ENCODE results near the gene EPHA2. TPM values are rescaled to one million over a fixed set of nuclear protein-coding genes. Genes with fewer than 3 reads are reported as not detected.

The EPHA2 gene
- total and polyA plus RNA-seq, 2 donors (not counting 3 experiments of a cell fraction or from before 2014, with no cell fraction given): 141 to 147 TPM

GRCh38 chr1:16077406-16078245 lies 78.2 kb downstream of the EPHA2 start:
- H4K20me1 ChIP-seq (replicated peaks; ENCODE audit: control insufficient read depth, extremely low read depth, insufficient read depth, low read length): no peaks in the 10 kb centered on the region
- POLR2A ChIA-PET: no interaction called here
- H2AFZ ChIP-seq (ENCODE audit: low read depth, low read length): no peak overlapping the region
- CTCF ChIA-PET: interaction anchor here (1.3 to 13.2 kb wide), 11 partner anchors 8 to 285 kb away, joined by 3 to 353 read pairs (median 13); partner anchors contain the start of gene EPHA2
- no peak overlapping the region for H3K4me2 ChIP-seq (ENCODE audit: insufficient read depth, low read length)
- H3K27ac ChIP-seq (ENCODE audit: insufficient read depth, low read depth, low read length): no peak overlapping the region
- intact Hi-C loops (cut with micrococcal nuclease): loop anchor here (2.0 kb wide), 2 partner anchors 109 to 159 kb away; partner anchors contain the start of gene CPLANE2
- peak; percentile 59 for FAIRE-seq
- TF ChIP-seq EZH2 (IDR thresholded peaks at IDR 0.05; ENCODE audit: borderline replicate concordance, low read depth, low read length, severe bottlenecking) (no peak), GATA2 (IDR thresholded peaks at IDR 0.05; ENCODE audit: insufficient read depth, insufficient read length, low read depth, low read length) (no peak), CTCF (IDR thresholded peaks at IDR 0.05; ENCODE audit: extremely low read depth in 1 of 2, insufficient read depth in 1 of 2, low read depth in 1 of 2, low read length in 2 of 2) (no peak), POLR2A (IDR thresholded peaks at IDR 0.05; ENCODE audit: low read depth, low read length) (no peak), JUN (IDR thresholded peaks at IDR 0.05; ENCODE audit: borderline replicate concordance, insufficient read depth, insufficient read length, low read depth) (no peak), FOS (IDR thresholded peaks at IDR 0.05; ENCODE audit: borderline replicate concordance, insufficient read depth, low read length) (no peak), MAX (IDR thresholded peaks at IDR 0.05; ENCODE audit: insufficient read depth, insufficient read length) (no peak), MYC (IDR thresholded peaks at IDR 0.05; ENCODE audit: low read depth, low read length) (no peak), POLR2AphosphoS5 (IDR thresholded peaks at IDR 0.05; ENCODE audit: insufficient read depth, low read depth, low read length) (no peak)
- H3K4me3 ChIP-seq (replicated peaks in 1 of 3; ENCODE audit: insufficient read depth in 1 of 3, low read depth in 1 of 3, low read length in 3 of 3): no peak overlapping the region
- H3K9ac ChIP-seq (replicated peaks; ENCODE audit: extremely low read depth, insufficient read depth, low read length): no peak overlapping the region
- DNase-seq (ENCODE audit: low read depth, low spot score): no peak
- H3K36me3 ChIP-seq (ENCODE audit: control insufficient read depth in 2 of 2, extremely low read depth in 1 of 2, insufficient read depth in 2 of 2, low read length in 2 of 2): no peaks in the 10 kb centered on the region
- H3K79me2 ChIP-seq (ENCODE audit: control insufficient read depth, insufficient read depth, low read length): no peaks in the 10 kb centered on the region
- dilution Hi-C loops (cut with MboI; ENCODE audit: extremely low pct_ligation_motif_present, low sequenced_read_pairs): no loop called here
- H3K27me3 ChIP-seq (ENCODE audit: control insufficient read depth in 2 of 2, insufficient read depth in 2 of 2, low read length in 2 of 2): no peaks in the 10 kb centered on the region
- no TSS peak for BruUV-seq (replicated peaks)
- peaks cover 13% of the 10 kb centered on the region for H3K4me1 ChIP-seq (ENCODE audit: control insufficient read depth, extremely low read depth, insufficient read depth, low read length)
- no peaks in the 10 kb centered on the region for H3K9me3 ChIP-seq (replicated peaks; ENCODE audit: control insufficient read depth, insufficient read depth, low read length)
- no peaks in the 10 kb centered on the region for H3K9me1 ChIP-seq (replicated peaks; ENCODE audit: control insufficient read depth, extremely low read depth, insufficient read depth, low read length)

Measured in endothelial cell of umbilical vein (primary cell).